DMS 273 (cell line): Measurements from ENCODE around the gene IGF1.
"Not testable (repeated sequence)": the region's sequence is repeated elsewhere in the genome, so short reads cannot be mapped to it uniquely, and the experiment has no call there.

ENCODE experiments used
- DNase-seq: peaks from one replicate; lab custom pipeline; 2025; ENCODE audit not compliant: unreplicated experiment; lab: John Stamatoyannopoulos, UW

The IGF1 gene

GRCh38 chr12:102394200-102394599 lies 86.2 kb downstream of the IGF1 start:
- no peak for DNase-seq

GRCh38 chr12:102390068-102390467 lies 90.3 kb downstream of the IGF1 start:
- DNase-seq = no peak

- DNase-seq = no peak
These were observed 91.9 kb downstream of the IGF1 start for GRCh38 chr12:102388469-102388868.

- no peak for DNase-seq
These were observed 95.0 kb downstream of the IGF1 start for GRCh38 chr12:102385343-102385742.

- DNase-seq = no peak
These were observed 100.8 kb downstream of the IGF1 start for GRCh38 chr12:102379346-102380162.

GRCh38 chr12:102376781-102377180 lies 103.6 kb downstream of the IGF1 start:
- DNase-seq = no peak

- no peak for DNase-seq
These were observed 104.1 kb downstream of the IGF1 start for GRCh38 chr12:102376181-102376747.

- DNase-seq = no peak
These were observed 106.2 kb downstream of the IGF1 start for GRCh38 chr12:102374190-102374589.

GRCh38 chr12:102372087-102372486 lies 108.3 kb downstream of the IGF1 start:
- no peak for DNase-seq

- no peak for DNase-seq
These were observed 109.2 kb downstream of the IGF1 start for GRCh38 chr12:102371165-102371564.

- DNase-seq = no peak
These were observed 110.5 kb downstream of the IGF1 start for GRCh38 chr12:102369876-102370275.

GRCh38 chr12:102365365-102365764 lies 115.0 kb downstream of the IGF1 start:
- DNase-seq = no peak

GRCh38 chr12:102364709-102365108 lies 115.7 kb downstream of the IGF1 start:
- DNase-seq = no peak

GRCh38 chr12:102356690-102357089 lies 123.7 kb downstream of the IGF1 start:
- DNase-seq = no peak

- not testable (repeated sequence) for DNase-seq
These were observed 126.1 kb downstream of the IGF1 start for GRCh38 chr12:102354281-102354680.

- no peak for DNase-seq
These were observed 129.0 kb downstream of the IGF1 start for GRCh38 chr12:102351322-102351721.

- DNase-seq = no peak
These were observed 130.3 kb downstream of the IGF1 start for GRCh38 chr12:102350070-102350469.

GRCh38 chr12:102349079-102349478 lies 131.3 kb downstream of the IGF1 start:
- DNase-seq = no peak

GRCh38 chr12:102347811-102348210 lies 132.6 kb downstream of the IGF1 start:
- DNase-seq = no peak
